Trophoblast cell (in vitro differentiated cells and primary cell): Measurements from ENCODE around the gene USP4.

Experiments used
- DNase-seq, 2 donors: peaks; one replicate each; pipeline ENCODE4 v3.0.0-alpha.2; 2016
- H2AFZ ChIP-seq: 2 replicates; pipeline ENCODE4 v1.6.1; 2013; ENCODE audit warnings: low read length, moderate library complexity, mild to moderate bottlenecking; ENCODE audit not compliant: insufficient read depth, poor library complexity
- H2AK5ac ChIP-seq: 2 replicates; pipeline ENCODE4 v1.6.1; 2013; ENCODE audit warnings: mild to moderate bottlenecking, low read length
- H2BK120ac ChIP-seq: 2 replicates; pipeline ENCODE4 v1.6.1; 2013; ENCODE audit warnings: low read length, mild to moderate bottlenecking, moderate library complexity; ENCODE audit not compliant: insufficient read depth, poor library complexity
- H2BK12ac ChIP-seq: 2 replicates; pipeline ENCODE4 v1.6.1; 2013; ENCODE audit warnings: mild to moderate bottlenecking, low read length, moderate library complexity
- H2BK5ac ChIP-seq: 2 replicates; pipeline ENCODE4 v1.6.1; 2013; ENCODE audit warnings: low read length, low read depth, moderate library complexity, mild to moderate bottlenecking; ENCODE audit not compliant: poor library complexity
- H3K14ac ChIP-seq: 2 replicates; pipeline ENCODE4 v1.6.1; 2013; ENCODE audit warnings: mild to moderate bottlenecking, low read length
- H3K18ac ChIP-seq: 2 replicates; pipeline ENCODE4 v1.6.1; 2013; ENCODE audit warnings: mild to moderate bottlenecking, low read length
- H3K23ac ChIP-seq: 2 replicates; pipeline ENCODE4 v1.6.1; 2013; ENCODE audit warnings: low read length
- H3K27ac ChIP-seq: 2 replicates; pipeline ENCODE4 v1.5.1; 2013; ENCODE audit warnings: low read depth, mild to moderate bottlenecking, inconsistent platforms, low read length, moderate library complexity
- H3K27me3 ChIP-seq: 2 replicates; pipeline ENCODE4 v1.6.1; 2013; ENCODE audit warnings: inconsistent platforms, mild to moderate bottlenecking, low read length, moderate library complexity; ENCODE audit not compliant: insufficient read depth
- H3K36me3 ChIP-seq, 2 experiments: 1 replicate in 1 of 2; 2 replicates in 1 of 2; pipeline ENCODE4 v1.6.1; 2013; ENCODE audit warnings: low read length in 2 of 2, mild to moderate bottlenecking in 2 of 2, moderate library complexity in 1 of 2; ENCODE audit not compliant: insufficient read depth in 2 of 2, control insufficient read depth in 1 of 2
- H3K4ac ChIP-seq: 2 replicates; pipeline ENCODE4 v1.6.1; 2013; ENCODE audit warnings: low read depth, mild to moderate bottlenecking, low read length, moderate library complexity
- H3K4me1 ChIP-seq, 2 experiments: 1 replicate in 1 of 2; 2 replicates in 1 of 2; pipeline ENCODE4 v1.6.1; 2013; ENCODE audit warnings: low read length in 2 of 2, mild to moderate bottlenecking in 2 of 2, moderate library complexity in 1 of 2; ENCODE audit not compliant: insufficient read depth in 2 of 2, control insufficient read depth in 1 of 2
- H3K4me2 ChIP-seq: 2 replicates; pipeline ENCODE4 v1.6.1; 2013; ENCODE audit warnings: inconsistent platforms, mild to moderate bottlenecking, low read length, moderate library complexity
- H3K4me3 ChIP-seq: 2 replicates; pipeline ENCODE4 v1.5.1; 2013; ENCODE audit warnings: mild to moderate bottlenecking, low read depth, low read length, inconsistent platforms
- H3K79me1 ChIP-seq: one replicate; pipeline ENCODE4 v1.6.1; 2013; ENCODE audit warnings: low read length
- H3K79me2 ChIP-seq: 2 replicates; pipeline ENCODE4 v1.6.1; 2013; ENCODE audit warnings: low read length, mild to moderate bottlenecking; ENCODE audit not compliant: control insufficient read depth, insufficient read depth, poor library complexity
- H3K9ac ChIP-seq: 2 replicates; pipeline ENCODE4 v1.6.1; 2013; ENCODE audit warnings: mild to moderate bottlenecking, low read length
- H3K9me3 ChIP-seq: 2 replicates; pipeline ENCODE4 v1.6.1; 2013; ENCODE audit warnings: low read depth, mild to moderate bottlenecking, control low read depth, inconsistent platforms, low read length; ENCODE audit not compliant: insufficient read depth
- H4K12ac ChIP-seq: 2 replicates; pipeline ENCODE4 v1.6.1; 2013; ENCODE audit warnings: low read depth, mild to moderate bottlenecking, low read length, moderate library complexity
- H4K8ac ChIP-seq: 2 replicates; pipeline ENCODE4 v1.6.1; 2013; ENCODE audit warnings: low read depth, mild to moderate bottlenecking, low read length, moderate library complexity
- H4K91ac ChIP-seq: one replicate; pipeline ENCODE4 v1.6.1; 2013; ENCODE audit warnings: low read depth, mild to moderate bottlenecking, low read length, moderate library complexity
- WGBS: extraction: QIAGEN DNeasy Blood & Tissue Kit; methylation state at CpG from one replicate; pipeline ENCODE4 v1.1.7; 2013; ENCODE audit warnings: missing lambda C conversion rate; ENCODE audit not compliant: insufficient read length, insufficient coverage; ENCODE audit errors: extremely low coverage; 5-methylcytosine and 5-hydroxymethylcytosine counted together

USP4 gene

GRCh38 chr3:49279376-49279775 is 60.5 kb downstream of the USP4 start:
- no peak overlapping the region for H4K91ac ChIP-seq
- no peak overlapping the region for H3K18ac ChIP-seq
- H4K8ac ChIP-seq = no peak overlapping the region
- H3K27ac ChIP-seq = no peak overlapping the region
- no peak overlapping the region for H2AK5ac ChIP-seq
- no peak overlapping the region for H3K23ac ChIP-seq
- no peak overlapping the region for H2BK5ac ChIP-seq
- peaks cover 4% of the 10 kb centered on the region for H3K79me1 ChIP-seq
- H2AFZ ChIP-seq = no peak overlapping the region
- H3K79me2 ChIP-seq = no peaks in the 10 kb centered on the region
- peaks cover 36 to 37% of the 10 kb centered on the region in 2 experiments for H3K36me3 ChIP-seq
- no peaks in the 10 kb centered on the region for H3K27me3 ChIP-seq
- no peak overlapping the region for H3K4me2 ChIP-seq
- no peak overlapping the region for H3K4ac ChIP-seq
- H4K12ac ChIP-seq = no peak overlapping the region
- peaks cover 5% of the 10 kb centered on the region for H3K9me3 ChIP-seq
- no peak overlapping the region for H2BK120ac ChIP-seq
- no peak overlapping the region for H3K9ac ChIP-seq
- no peak overlapping the region for H3K4me3 ChIP-seq
- no peaks in the 10 kb centered on the region for H3K4me1 ChIP-seq
- H2BK12ac ChIP-seq = no peak overlapping the region
- no peak overlapping the region for H3K14ac ChIP-seq
- DNase-seq = no peak

- Histone ChIP-seq H3K23ac (no peak overlapping the region), H3K4me1 (no peaks in the 10 kb centered on the region), H2BK5ac (no peak overlapping the region), H3K36me3 (peaks cover 29% of the 10 kb centered on the region in 2 experiments), H3K14ac (no peak overlapping the region), H2AK5ac (no peak overlapping the region), H3K4ac (no peak overlapping the region), H4K8ac (no peak overlapping the region), H3K27ac (no peak overlapping the region), H3K79me2 (no peaks in the 10 kb centered on the region), H4K12ac (no peak overlapping the region), H3K9ac (no peak overlapping the region), H3K79me1 (peaks cover 4% of the 10 kb centered on the region), H3K4me2 (no peak overlapping the region), H4K91ac (no peak overlapping the region), H3K9me3 (peaks cover 4% of the 10 kb centered on the region), H2AFZ (no peak overlapping the region), H3K27me3 (no peaks in the 10 kb centered on the region), H2BK120ac (no peak overlapping the region), H3K18ac (no peak overlapping the region), H3K4me3 (no peak overlapping the region), H2BK12ac (no peak overlapping the region)
- DNase-seq = no peak
- WGBS = no CpG with 5 or more reads among the region's 4 CpGs
Observed at GRCh38 chr3:49278548-49278947, 61.3 kb downstream of the USP4 start.

DNA sequence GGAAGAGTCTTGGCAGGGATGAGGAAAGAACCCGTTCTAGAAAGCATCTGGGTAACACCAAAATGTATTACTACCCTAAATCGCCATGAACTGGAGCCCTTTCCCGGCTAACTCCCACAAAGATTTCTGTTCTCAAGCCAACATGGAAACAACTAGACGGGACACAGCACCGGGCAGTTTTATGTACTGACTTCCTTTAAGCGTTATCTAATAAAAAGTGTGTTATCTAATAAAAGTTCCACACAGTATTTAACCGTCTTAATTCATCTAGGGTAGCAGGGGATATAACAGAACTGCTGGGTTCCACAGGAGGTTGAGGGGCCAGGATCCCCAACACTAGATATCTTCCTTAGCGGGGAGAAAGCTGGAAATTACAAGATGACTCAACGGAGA is 62.5 kb downstream of the USP4 start:
- no peak overlapping the region for H3K4me3 ChIP-seq
- peak overlapping the region; percentile 61 for H4K91ac ChIP-seq
- no peak overlapping the region for H3K18ac ChIP-seq
- no peak overlapping the region for H3K14ac ChIP-seq
- peaks cover 2% of the 10 kb centered on the region for H3K9me3 ChIP-seq
- H2AK5ac ChIP-seq = no peak overlapping the region
- no peak overlapping the region for H4K8ac ChIP-seq
- no peak overlapping the region for H2BK120ac ChIP-seq
- no peak overlapping the region for H2BK12ac ChIP-seq
- H2AFZ ChIP-seq = no peak overlapping the region
- no peak overlapping the region for H3K27ac ChIP-seq
- H3K4ac ChIP-seq = no peak overlapping the region
- H3K9ac ChIP-seq = no peak overlapping the region
- H3K4me2 ChIP-seq = peak overlapping the region; percentile 50
- no CpG with 5 or more reads among the region's 9 CpGs for WGBS
- no peaks in the 10 kb centered on the region for H3K27me3 ChIP-seq
- no peak overlapping the region for H4K12ac ChIP-seq
- H3K79me2 ChIP-seq = no peaks in the 10 kb centered on the region
- H3K79me1 ChIP-seq = peaks cover 4% of the 10 kb centered on the region
- no peaks in the 10 kb centered on the region for H3K4me1 ChIP-seq
- no peak overlapping the region for H3K23ac ChIP-seq
- peaks cover 22 to 24% of the 10 kb centered on the region in 2 experiments for H3K36me3 ChIP-seq
- H2BK5ac ChIP-seq = no peak overlapping the region
- DNase-seq = no peak

DNA sequence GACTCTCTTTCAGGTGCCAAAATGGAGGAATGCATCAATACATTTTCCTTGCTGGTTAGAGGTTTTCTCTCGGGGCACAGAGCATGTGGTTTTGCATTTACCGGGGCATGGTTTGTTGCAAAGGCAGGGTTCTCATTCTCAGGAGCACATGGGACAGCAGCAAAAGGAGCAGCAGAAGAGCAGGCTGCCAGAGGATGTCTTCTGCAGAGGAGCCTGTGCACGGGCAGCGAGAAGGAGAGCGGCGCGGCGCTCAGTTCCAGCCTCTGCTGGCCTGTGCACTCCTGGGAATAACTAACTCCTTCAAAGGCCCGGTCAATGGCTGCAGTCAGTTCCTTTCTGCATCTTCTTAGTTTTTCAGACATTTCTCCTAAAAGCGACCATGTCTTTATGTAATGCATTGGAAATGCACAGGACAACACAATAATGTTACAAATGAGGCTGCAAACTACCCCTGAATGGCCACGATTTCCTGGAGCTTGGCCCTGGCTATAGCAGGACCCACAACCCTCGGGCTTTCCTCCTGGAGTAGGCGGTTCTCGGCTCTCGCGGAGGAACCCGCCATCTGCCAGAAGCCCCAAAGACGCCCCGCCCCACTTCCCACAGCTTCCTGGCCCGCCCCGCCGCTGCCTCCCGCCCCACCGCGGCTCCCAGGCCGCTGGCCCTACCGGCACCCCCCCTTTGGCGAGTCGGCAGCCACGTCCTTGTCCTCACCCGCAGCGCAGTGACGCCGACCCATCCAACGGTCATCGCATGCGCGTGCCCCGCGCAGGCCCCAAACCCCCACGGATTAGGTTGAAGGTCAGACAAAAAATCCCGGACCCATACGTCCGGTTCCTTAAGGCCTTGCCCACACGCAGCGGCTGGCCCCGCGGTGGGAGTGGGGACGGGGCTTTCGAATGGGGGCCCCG is 63.1 kb downstream of the USP4 start, which contains the start of gene C3orf62:
Gene C3orf62 (minus strand): TSS at position 758 of the 908 bp plus-strand sequence. CDS start 360 bp downstream, at position 398.
- H2BK12ac ChIP-seq = no peak within 1 kb of the TSS
- peaks cover 2% of the 10 kb centered on the region for H3K9me3 ChIP-seq
- no peak within 1 kb of the TSS for H3K4ac ChIP-seq
- H2AFZ ChIP-seq = no peak within 1 kb of the TSS
- H3K79me1 ChIP-seq = peaks cover 4% of the 10 kb centered on the region
- H3K9ac ChIP-seq = no peak within 1 kb of the TSS
- no peak within 1 kb of the TSS for H3K18ac ChIP-seq
- no CpG with 5 or more reads among the region's 51 CpGs for WGBS
- H3K27me3 ChIP-seq = no peaks in the 10 kb centered on the region
- no peak within 1 kb of the TSS for H3K14ac ChIP-seq
- peak within 1 kb of the TSS; percentile 50 for H3K4me2 ChIP-seq
- peak within 1 kb of the TSS; percentile 61 for H4K91ac ChIP-seq
- H3K36me3 ChIP-seq = peaks cover 22 to 24% of the 10 kb centered on the region in 2 experiments
- H2BK5ac ChIP-seq = no peak within 1 kb of the TSS
- no peak within 1 kb of the TSS for H3K23ac ChIP-seq
- H3K27ac ChIP-seq = no peak within 1 kb of the TSS
- no peak within 1 kb of the TSS for H4K12ac ChIP-seq
- no peaks in the 10 kb centered on the region for H3K79me2 ChIP-seq
- peak within 1 kb of the TSS; percentile 56 for H4K8ac ChIP-seq
- no peak within 1 kb of the TSS for H2AK5ac ChIP-seq
- H3K4me3 ChIP-seq = peak within 1 kb of the TSS; percentile 51
- H2BK120ac ChIP-seq = no peak within 1 kb of the TSS
- DNase-seq = peak; percentile 52 to 65
- no peaks in the 10 kb centered on the region for H3K4me1 ChIP-seq
